HG03565 (cell line): ENCODE data around the gene MICAL2.
A peak's percentile ranks its signal among the peaks of the same experiment; 100 is the strongest.
"Not testable (repeated sequence)": the region's sequence is repeated elsewhere in the genome, so short reads cannot be mapped to it uniquely, and the experiment has no call there.

Source experiments
- ATAC-seq: cut with Tn5 transposase; IDR thresholded peaks from one replicate; pipeline ENCODE4 v1.9.1; 2021; ENCODE audit warnings: mild to moderate bottlenecking, moderate library complexity; ENCODE audit not compliant: unreplicated experiment

The MICAL2 gene

DNA sequence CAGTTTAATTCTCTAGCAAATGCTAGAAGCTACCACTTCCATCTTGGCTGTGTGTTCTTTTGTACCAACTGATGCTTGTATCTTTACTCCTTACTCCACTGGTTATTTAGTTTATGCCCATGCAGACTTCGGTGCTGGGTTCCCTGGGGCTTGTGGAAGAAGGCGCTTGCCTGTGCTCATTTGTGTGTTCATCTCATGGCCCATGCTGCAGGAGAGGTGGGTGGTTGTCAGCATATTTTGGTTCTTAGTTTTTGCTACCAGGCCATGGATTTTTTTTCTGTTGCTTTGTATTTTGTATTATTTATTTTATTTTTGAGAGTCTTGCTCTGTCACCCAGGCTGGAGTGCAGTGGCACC, 22.4 kb downstream of the MICAL2 start:
- no peak for ATAC-seq

DNA sequence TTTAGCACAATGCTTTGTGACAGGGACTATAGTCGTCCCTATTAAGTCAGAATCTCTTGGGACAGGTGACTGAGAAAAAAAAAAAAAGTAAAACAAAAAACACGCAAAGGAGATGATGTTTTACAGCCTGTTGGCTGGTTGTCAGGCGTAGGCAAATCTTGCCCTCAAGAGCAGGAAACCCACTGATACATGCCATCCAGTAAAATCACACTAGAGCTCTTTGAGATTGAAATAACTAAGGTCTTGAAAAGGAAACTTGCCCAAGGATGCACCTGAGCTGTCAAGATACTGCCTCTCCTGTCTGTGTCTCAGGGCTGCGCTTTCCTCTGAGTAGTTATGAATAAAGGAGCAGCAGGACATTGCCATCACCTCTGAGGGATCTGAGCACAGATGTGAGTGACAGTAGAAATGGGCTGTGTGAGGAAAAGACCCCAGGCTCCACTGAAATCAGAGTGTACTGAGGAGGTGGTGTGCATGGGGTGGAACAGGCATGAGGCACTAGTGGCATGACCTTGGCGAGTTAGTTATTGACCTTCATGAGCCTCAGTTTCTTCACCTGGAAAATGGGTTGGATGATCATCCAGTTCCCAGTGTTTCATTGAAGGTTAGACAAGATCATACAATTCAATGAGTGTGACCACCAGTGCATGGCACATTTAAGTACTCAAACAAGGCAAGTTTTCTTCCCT, 23.3 kb downstream of the MICAL2 start:
- no peak for ATAC-seq

DNA sequence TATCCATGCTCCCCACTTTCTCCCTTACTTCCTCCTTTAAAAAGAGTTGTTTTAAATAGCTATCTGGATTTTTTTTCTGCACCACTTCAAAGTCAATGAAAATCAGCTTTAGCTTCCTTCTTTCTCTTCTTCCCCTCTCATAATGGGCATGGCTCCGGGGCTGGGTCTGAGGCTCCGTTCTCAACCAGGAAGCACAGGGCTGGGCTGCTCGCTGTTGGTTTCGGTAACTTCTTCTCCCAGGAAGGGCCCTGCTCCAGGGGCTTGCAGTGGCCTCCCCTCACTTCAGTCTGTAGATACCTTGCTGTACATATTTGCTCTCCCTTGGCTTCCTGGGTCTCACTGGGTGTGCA, 23.8 kb downstream of the MICAL2 start:
- ATAC-seq: no peak

DNA sequence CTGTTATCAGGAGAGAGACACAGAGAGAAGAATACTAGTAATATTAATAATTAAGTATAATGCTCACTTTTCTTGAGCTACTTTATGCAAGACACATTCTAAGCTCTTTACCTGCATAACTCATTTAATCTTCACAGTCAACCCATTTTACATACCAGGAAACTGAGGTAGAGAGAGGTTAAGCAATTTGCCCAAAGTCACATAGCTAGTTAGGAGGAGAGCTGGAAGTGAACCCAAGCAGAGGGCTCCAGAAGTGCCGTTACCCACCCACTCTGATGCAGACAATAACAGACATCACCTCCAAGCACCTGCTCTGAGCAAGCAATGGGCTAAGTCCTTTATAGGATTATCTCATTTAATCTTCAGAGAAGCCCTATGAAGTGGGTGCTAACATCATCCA, 24.8 kb downstream of the MICAL2 start:
- ATAC-seq: no peak

DNA sequence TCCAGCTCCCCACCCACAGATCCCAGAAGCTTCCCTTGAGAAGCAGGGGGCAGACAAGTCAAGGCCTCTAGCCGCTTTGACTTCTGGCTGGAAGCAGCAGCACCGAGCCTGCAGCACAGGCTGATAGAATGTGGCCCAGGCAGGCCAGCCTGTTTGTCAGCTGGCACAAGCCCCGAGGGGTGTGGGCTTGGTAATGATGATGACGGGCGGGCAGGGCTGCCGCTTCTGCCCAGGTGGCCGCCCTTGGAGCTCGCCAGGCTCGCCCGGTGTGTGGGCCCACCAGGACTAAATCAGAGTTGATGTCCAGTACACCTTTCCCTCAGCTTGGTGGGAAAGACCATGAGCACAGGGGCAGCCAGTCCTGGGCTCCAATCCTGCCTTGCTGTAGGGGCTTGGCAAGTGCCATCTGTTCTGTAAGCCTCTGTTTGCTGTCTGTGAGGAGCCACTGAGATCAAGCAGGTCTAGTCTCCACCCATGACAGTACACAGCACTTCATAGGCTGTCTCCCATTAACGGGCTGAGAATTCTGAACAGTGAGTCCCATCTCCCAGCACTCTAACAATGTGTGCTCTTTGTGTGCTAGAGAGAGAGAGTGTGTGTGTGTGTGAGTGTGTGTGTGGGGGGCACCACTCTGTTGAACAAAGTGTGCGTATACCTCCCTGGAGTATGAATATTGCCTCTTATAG, 26.8 kb downstream of the MICAL2 start:
- ATAC-seq: no peak

DNA sequence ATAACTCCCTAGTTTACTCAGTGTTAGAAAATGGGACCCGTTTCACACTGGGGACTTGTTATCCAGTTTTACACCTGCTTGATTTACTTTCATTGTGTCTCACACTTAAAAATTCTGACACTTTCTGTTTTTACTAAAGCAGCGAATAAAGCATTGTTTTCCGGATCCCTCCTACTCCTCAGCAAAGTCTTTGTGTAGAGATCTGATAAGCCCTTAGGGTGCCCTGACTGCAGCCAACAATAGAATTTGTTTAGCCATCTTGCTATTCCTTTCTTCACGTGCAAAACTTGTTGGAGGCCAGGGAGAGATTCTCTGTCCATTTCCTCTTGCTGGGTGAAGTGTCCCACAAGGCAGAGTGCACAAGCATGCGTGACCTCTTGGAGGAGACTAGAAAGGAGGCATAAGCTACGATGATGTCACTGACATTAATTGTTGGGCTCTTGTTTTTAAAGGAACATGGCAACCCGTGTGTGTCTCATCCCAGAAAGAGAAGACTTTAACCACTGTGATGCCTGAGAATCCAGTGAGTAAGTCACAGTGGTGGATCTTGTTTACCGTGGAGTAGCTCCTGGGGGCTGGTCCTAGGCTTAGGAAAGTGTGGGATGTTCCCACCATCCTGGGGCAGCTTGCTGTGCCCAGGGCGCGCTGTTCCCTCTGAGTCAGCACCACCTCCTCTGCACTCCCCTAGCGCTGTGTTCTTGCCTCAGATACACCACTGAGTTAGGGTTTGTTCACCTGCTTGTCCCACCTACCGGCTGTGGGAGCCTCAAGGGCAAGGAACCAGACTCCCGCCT, 27.7 kb downstream of the MICAL2 start:
- no peak for ATAC-seq

DNA sequence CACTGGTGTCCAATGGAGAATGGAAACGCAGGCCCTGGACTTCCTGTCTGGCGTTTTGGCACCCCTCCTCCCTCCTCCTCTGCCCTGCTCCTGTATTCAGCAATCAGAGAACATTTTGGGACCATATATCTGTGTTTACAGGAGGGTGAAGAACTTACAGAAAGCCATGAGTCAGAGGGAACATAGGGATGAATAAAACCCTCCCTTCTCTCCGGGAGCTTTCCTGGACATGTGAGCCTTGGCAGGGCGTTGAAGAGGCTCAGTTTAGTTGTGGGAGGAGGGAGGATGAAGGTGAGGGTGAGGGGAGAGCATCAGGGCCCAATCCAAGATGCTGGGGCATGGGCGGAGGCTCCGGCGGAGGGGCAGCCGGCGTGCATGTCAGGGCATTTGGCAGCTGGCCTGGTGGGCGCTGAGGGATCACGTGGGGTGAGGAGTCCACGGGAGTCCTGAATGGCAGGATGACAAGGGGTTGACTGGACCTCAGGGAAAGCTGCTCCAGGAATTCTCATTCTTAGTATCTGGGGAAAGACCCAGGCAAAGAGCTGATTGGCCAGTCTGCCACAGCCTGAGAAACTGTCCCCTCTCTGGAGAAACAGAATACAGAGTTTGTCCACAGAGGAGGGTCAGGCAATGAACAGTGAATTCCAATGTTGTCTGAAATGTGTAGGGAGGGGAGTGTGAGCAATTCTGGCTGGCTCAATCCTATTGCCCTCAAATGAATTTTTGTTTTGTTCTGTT, 28.9 kb downstream of the MICAL2 start:
- no peak for ATAC-seq

DNA sequence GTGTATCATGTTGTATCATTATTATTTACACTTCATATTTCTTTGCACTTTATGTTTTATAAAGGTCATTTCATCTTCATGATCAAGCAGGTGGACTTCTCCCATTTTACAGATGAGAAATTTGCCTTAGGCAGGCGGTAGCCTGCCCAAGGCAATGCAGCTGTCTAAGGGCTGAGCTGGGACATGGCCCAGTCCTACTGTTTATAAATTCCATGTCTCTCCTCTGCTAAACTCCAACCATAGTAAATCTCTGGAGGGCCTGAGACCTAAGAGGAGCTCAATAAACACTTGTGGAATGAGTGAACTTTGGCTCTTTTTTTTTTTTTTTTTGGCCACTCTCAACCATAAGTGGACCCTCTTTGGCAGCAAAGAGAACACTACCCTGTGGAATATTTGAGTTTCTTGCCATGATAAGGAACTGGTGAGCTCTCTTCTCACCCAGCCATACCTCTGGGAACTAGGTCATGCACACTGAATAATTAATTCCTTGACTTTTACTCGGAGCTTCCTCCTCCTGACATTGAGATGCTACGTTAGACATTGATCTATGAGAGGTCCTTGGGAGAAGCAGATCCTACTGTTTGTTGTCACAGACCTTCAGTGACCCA, 29.9 kb downstream of the MICAL2 start:
- no peak for ATAC-seq

DNA sequence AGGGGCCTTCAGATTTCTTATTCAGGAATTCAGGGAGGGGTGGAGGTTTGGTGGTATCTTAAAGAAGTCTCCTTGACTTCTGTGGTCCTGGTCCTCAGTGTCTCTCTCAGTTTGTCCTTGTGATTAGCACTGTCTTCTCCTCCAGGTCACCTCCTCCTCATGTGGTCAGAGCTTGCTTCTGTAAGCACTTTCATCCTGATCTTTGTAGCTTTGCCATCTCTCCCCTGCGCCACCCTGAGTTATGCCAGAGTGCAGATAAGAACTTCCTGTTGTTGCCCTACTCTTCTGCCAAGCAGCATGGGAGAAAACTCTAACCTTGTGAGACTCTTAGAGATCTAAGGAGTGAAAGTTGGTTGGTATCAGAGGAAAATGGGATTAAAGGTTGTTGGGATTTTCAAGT, 30.9 kb downstream of the MICAL2 start:
- no peak for ATAC-seq

DNA sequence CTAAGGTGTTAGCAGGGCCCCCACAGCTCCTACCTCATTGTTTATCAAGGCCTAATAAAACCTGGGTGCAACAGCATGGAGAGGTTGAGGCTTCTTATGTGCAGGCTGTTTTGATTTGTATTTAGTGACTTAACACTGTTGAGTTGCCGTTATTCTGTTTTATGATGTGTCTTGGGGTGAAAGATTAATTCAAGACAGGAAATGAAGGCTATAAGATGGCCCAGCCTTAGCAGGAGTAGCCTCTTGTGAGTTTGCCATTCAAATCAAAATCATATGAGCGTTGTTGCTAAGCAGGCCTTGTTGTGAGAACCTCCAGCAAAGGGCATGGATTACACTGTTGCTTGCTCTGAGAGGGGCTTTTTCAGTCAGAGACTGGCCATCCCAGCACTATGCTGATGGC, 31.8 kb downstream of the MICAL2 start:
- no peak for ATAC-seq

DNA sequence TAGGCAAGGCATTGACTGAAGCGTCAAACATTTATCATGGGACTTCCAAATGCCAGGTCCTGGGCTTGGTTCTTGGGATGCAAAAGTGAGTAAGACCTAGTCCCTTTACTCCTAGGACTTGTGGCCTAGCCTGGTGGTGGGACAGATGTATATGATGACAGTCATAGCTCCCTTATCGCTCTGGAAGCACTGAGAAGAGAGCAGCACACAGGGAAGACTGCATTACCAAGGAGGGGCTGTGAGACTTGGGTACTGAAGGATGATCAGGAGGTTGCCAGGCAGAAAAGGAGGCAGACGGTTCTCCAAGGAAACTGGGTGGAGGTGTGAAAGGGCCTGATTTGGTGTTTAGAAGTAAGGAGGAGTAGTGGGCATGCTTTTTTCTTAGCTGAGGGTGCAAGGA, 32.5 kb downstream of the MICAL2 start:
- ATAC-seq: no peak

DNA sequence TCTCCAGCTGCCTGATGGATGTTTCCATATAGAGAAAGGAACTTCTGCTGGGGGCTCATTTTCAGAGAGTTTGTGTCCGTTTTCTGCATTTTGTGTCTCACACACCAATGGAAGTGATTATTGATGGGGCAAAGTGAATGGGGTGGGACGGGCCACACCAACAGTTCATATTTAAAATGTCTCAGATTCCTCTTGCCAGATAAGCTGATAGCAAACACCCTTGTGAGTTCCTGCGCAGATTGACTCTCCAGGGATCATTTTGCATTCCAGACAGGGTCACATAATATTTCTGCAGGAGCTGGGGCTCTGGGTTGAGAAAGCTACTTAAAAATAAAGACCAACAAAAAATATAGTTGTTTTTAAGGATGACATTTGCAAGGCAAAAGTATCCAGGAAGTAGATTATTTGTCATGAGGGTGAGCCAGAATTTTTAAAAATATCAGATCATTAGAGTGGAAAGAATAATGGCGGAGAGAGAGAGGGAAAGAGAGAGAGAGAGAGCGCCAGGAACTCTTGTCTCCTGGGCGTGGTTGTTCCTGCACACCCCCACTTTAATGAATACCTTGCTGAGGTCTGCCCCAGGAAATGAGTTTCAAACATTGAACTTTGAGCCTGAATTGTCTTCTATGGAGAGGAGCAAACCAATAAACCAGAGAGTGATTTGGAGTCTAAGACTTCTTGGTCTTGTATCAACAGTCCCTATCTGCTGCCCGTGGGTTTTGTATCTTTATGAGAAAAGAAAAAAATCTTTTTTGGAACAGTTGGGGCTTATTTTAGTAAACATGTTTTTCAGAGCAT, 33.3 kb downstream of the MICAL2 start:
- ATAC-seq: no peak

DNA sequence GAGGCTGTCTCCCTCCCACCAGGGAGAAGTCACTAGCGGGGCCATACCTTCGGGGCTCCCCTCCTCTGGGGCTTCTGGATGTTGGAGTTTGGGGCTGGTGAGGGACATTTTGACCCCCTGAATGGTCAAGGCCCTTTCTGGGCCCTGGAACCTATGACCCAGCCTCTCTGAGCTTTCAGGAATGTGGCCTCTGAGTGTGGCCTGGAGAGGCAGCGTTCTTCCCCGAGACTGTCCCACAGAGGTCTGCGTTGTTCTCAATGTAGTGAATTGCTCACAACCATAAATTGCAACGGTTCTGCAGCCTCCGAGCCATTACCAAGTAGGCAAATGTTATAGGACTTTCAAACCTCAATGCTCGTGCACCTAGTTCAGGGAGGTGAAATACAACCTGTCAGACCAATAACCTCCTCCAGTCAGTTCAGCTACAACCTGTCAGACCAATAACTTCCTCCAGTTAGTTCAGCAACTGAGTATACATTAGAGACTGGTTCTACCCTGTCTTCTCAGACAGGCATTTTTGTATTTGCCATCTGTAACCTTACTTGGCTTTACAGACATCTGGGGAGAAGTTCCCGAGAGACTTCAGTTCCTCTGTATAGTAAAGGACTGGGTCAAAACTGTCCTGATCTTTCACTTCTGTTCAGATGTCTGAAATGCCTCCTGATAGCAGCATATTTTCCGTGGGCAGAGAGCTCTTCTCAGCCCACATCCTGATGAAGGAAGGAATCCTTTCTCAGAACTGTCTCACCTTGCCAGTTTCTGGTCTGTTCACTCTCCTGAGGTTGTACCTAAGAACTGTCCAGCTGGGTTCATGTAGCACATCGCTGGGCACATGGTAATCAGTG, 34.2 kb downstream of the MICAL2 start:
- no peak for ATAC-seq

DNA sequence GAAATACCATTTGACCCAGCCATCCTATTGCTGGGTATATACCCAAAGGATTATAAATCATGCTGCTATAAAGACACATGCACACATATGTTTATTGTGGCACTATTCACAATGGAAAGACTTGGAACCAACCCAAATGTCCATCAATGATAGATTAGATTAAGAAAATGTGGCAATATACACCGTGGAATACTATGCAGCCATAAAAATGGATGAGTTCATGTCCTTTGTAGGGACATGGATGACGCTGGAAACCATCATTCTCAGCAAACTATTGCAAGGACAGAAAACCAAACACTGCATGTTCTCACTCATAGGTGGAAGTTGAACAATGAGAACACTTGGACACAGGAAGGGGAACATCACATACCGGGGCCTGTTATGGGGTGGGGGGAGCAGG, 36.3 kb downstream of the MICAL2 start:
- not testable (repeated sequence) for ATAC-seq

DNA sequence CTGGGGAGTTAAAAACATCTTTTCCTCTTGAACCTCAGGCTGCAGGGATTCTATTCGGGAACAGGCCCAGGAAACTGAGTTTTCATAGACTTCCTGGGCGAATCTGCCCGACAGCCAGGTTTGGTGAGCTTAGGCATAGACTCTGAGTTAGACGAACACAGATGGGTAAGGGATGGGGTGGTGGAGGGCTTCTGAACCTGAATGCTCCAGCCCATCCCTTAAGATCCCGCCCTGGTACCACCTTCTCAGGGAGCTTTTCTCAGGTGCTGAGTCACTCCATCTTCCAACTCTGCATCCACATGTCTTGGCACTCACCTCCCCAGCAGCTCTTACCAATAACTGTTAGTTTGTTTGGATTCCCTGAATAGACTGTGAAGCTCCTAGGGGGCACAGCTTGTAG, 37.4 kb downstream of the MICAL2 start:
- ATAC-seq: no peak

DNA sequence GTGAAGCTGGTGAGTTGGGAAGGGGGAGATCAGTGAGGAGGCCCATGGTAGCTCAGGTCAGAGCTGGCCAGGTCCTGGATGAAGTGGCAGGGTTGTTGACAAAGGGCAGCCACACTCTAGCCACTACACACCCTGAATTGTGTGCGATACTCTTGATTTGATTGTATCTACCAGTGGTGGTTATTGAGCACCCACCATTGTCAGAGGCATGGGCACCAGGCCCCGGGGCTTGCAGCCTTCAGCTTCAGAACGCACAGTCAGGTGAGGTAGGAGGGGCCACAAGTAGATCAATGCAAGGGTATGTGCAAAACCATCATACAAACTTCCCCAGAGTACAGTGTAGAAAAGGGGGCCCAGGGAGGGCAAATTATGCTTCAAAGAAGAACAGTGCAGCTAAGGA, 38.1 kb downstream of the MICAL2 start:
- ATAC-seq: no peak

DNA sequence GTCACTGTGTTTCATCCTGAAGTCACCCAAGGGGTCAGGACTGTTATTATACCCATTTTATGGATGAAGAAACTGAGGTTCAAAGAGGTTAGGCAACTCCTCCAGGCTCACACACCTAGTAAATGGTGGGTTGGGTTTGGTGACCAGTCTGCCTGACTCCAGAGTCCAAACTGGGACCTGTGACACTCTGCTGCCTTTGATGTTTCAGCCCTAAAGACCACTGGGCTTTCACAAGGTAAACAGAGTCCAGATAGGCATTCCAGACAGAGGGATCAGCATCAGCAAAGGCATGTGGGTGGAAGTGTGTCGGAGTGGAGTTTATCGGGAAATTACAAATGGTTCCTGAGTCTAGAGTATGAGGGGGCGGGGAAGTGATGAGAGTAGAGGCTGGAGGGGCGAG, 38.5 kb downstream of the MICAL2 start:
- no peak for ATAC-seq

DNA sequence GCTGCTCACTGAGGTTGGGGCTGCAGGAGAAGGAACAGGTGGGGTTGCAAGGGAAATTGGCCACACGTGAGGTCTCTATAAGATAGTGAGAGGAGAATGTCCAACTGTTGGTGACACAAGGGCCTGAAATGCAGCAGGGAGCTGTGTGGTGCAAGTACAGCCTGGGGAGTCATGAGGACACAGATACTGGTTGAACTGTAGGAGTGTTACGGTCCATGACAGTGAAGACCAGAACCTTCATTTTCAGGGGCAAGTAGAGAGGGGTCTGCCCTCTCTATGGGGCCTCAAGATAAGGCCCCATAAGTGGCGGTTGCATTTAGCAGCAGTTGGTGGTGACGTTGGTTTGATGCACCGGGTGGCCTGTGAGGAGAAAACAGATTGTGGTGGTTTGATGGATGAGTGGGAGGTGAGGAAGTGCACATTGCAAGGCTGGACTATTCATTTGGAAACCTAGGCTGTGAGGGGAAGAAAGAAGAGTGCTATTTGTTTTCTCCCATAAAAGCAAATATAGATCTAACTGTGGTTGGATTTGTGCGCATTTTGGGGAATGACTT, 39.4 kb downstream of the MICAL2 start:
- ATAC-seq: peak; percentile 65

DNA sequence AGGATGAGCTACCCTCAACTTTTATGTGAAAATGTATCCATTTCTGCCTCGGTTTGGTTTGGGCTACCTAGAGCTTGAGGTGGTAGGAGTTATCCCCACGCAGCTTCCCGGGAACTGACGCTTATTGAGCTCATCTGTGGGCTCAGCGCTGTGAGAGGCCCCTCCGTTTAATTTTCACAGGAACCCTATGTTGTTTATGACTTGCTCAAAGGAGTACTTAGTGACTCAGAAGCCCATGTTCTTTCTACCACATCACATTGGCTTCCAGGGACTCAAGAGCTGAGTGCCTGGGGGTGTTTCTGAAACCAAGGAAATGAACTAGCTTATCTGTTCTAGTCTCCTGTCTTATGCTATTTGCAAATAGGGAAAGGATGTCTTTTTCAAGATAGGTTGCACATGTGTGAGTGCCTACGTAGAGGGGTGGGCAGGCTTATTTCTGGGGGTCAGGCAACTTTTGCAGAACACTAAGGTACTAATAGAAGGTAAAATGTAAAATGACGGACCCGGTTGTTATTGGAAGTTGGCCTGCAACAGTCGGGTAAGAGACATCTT, 40.5 kb downstream of the MICAL2 start:
- ATAC-seq: no peak
